SK-N-SH (cell line): ENCODE data around the gene CTLA4. TPM values are rescaled to one million over a fixed set of nuclear protein-coding genes. Genes with fewer than 3 reads are reported as not detected.

Experiments
- CTCF ChIA-PET: fragments of 300-600, 350-600 bp; formaldehyde crosslinking; extraction: SDS; loops from one replicate; lab custom pipeline; 2021; lab: Yijun Ruan, JAX
- POLR2A ChIA-PET: fragments of 350-600 bp; sonication (Branson Sonifier 250); formaldehyde crosslinking; extraction: SDS; loops from one replicate; lab custom pipeline; 2020; ENCODE audit warnings: antibody characterized with exemption, inconsistent platforms; lab: Yijun Ruan, JAX
- DNase-seq: peaks from one replicate; pipeline ENCODE4 v3.0.0; 2012
- H2AFZ ChIP-seq: fragments of 200-600 bp; sonication (generic); 2 replicates; pipeline ENCODE4 v1.8.1; 2016; ENCODE audit warnings: antibody characterized with exemption, mild to moderate bottlenecking, low read depth
- H3F3A ChIP-seq: fragments of 200-600 bp; sonication (generic); replicated peaks from 2 replicates; pipeline ENCODE3; 2016; ENCODE audit warnings: antibody characterized with exemption, mild to moderate bottlenecking; ENCODE audit not compliant: insufficient read depth
- H3K27ac ChIP-seq, 2 experiments: fragments of 200-500 bp in 1 of 2; fragments of 200-600 bp in 1 of 2; sonication (Bioruptor generic) in 1 of 2; sonication (generic), shearing (Covaris generic) in 1 of 2; 2 replicates each; pipeline versions ENCODE4 v1.5.1 to v1.6.1; 2014 to 2016; ENCODE audit warnings: low read depth in 2 of 2, inconsistent platforms in 1 of 2, low read length in 1 of 2, mild to moderate bottlenecking in 1 of 2, mixed read lengths in 1 of 2
- H3K27me3 ChIP-seq: fragments of 200-600 bp; sonication (generic), shearing (Covaris generic); 2 replicates; pipeline ENCODE4 v1.6.1; 2016; ENCODE audit warnings: mixed run types; ENCODE audit not compliant: insufficient read depth
- H3K36me3 ChIP-seq, 2 experiments: fragments of 200-500 bp in 1 of 2; fragments of 200-600 bp in 1 of 2; sonication (Bioruptor generic) in 1 of 2; sonication (generic) in 1 of 2; replicated peaks in 1 of 2; 2 replicates each; pipeline versions ENCODE3 to v1.5.1; 2014 to 2016; ENCODE audit warnings: low read length in 1 of 2, mild to moderate bottlenecking in 1 of 2; ENCODE audit not compliant: insufficient read depth in 2 of 2, control insufficient read depth in 1 of 2
- H3K4me1 ChIP-seq, 2 experiments: fragments of 200-500 bp in 1 of 2; fragments of 200-600 bp in 1 of 2; sonication (Bioruptor generic) in 1 of 2; sonication (generic), shearing (Covaris generic) in 1 of 2; 2 replicates each; pipeline versions ENCODE4 v1.5.1 to v1.6.1; 2014 to 2016; ENCODE audit warnings: low read depth in 1 of 2, low read length in 1 of 2, mixed run types in 1 of 2; ENCODE audit not compliant: insufficient read depth in 2 of 2, control insufficient read depth in 1 of 2
- H3K4me2 ChIP-seq: fragments of 200-600 bp; sonication (generic), shearing (Covaris generic); 2 replicates; pipeline ENCODE4 v1.6.1; 2017; ENCODE audit warnings: mixed run types
- H3K4me3 ChIP-seq, 2 experiments: fragments of 200-500 bp in 1 of 2; fragments of 200-600 bp in 1 of 2; sonication (Bioruptor generic) in 1 of 2; sonication (generic), shearing (Covaris generic) in 1 of 2; 2 replicates each; pipeline versions ENCODE4 v1.5.1 to v1.8.1; 2014 to 2016; ENCODE audit warnings: low read depth in 2 of 2, inconsistent platforms in 1 of 2, low read length in 1 of 2, mild to moderate bottlenecking in 1 of 2, mixed read lengths in 1 of 2, moderate library complexity in 1 of 2
- H3K79me2 ChIP-seq: fragments of 200-600 bp; sonication (generic); 2 replicates; pipeline ENCODE4 v1.8.1; 2017; ENCODE audit warnings: mild to moderate bottlenecking; ENCODE audit not compliant: insufficient read depth
- H3K9ac ChIP-seq: fragments of 200-600 bp; sonication (generic); 2 replicates; pipeline ENCODE4 v1.6.1; 2017; ENCODE audit warnings: mixed run types
- H3K9me2 ChIP-seq: fragments of 200-600 bp; sonication (generic); 2 replicates; pipeline ENCODE4 v1.6.1; 2017; ENCODE audit warnings: mixed run types
- H3K9me3 ChIP-seq: fragments of 200-600 bp; sonication (generic); 2 replicates; pipeline ENCODE4 v1.6.1; 2017; ENCODE audit warnings: mixed run types, mild to moderate bottlenecking, moderate library complexity
- H4K20me1 ChIP-seq: fragments of 200-600 bp; sonication (generic); 2 replicates; pipeline ENCODE4 v1.6.1; 2017; ENCODE audit warnings: mild to moderate bottlenecking, mixed run types; ENCODE audit not compliant: insufficient read depth
- ELF1 ChIP-seq: IDR thresholded peaks from 2 replicates; pipeline ENCODE4 v1.4.0; 2012
- EP300 ChIP-seq, 2 experiments: IDR thresholded peaks; 2 replicates each; pipeline versions ENCODE4 v1.4.0 to v1.6.1; 2012; ENCODE audit warnings: borderline replicate concordance in 1 of 2, low read depth in 1 of 2, low read length in 1 of 2
- EZH2phosphoT487 ChIP-seq: fragments of 200-600 bp; sonication (generic); IDR thresholded peaks from 2 replicates; pipeline ENCODE4 v1.6.1; 2017; ENCODE audit warnings: low read depth, mixed run types, mild to moderate bottlenecking, antibody characterized with exemption, moderate library complexity, borderline replicate concordance
- FOXJ3 ChIP-seq: sonication (generic); formaldehyde crosslinking; IDR thresholded peaks from 2 replicates; pipeline ENCODE4 v1.5.1; 2020; ENCODE audit warnings: mild to moderate bottlenecking, missing genetic modification reagents
- GABPA ChIP-seq: IDR thresholded peaks from 2 replicates; pipeline ENCODE4 v1.4.0; 2012; ENCODE audit warnings: low read depth, mild to moderate bottlenecking
- IRF3 ChIP-seq: fragments of 150-350 bp; IDR thresholded peaks from 2 replicates; pipeline ENCODE4 v1.6.1; 2016; ENCODE audit warnings: mild to moderate bottlenecking, low read depth, low read length
- JUND ChIP-seq: IDR thresholded peaks from 2 replicates; pipeline ENCODE4 v1.4.0; 2012
- MXI1 ChIP-seq: IDR thresholded peaks from 2 replicates; pipeline ENCODE4 v1.6.1; 2012; ENCODE audit warnings: mild to moderate bottlenecking, low read depth, low read length, improper control_type of control experiment
- PBX3 ChIP-seq: IDR thresholded peaks from 2 replicates; pipeline ENCODE4; 2012
- RFX5 ChIP-seq: IDR thresholded peaks from 2 replicates; pipeline ENCODE4 v1.6.1; 2012; ENCODE audit warnings: mild to moderate bottlenecking, improper control_type of control experiment, low read length
- RXRA ChIP-seq: IDR thresholded peaks from 2 replicates; pipeline ENCODE4 v1.4.0; 2012; ENCODE audit warnings: low read depth, mild to moderate bottlenecking, borderline replicate concordance
- SMC3 ChIP-seq: IDR thresholded peaks from 2 replicates; pipeline ENCODE4 v1.6.1; 2012; ENCODE audit warnings: low read depth, low read length, improper control_type of control experiment
- TEAD4 ChIP-seq: IDR thresholded peaks from 2 replicates; pipeline ENCODE4 v1.4.0; 2012; ENCODE audit warnings: mild to moderate bottlenecking, borderline replicate concordance; ENCODE audit not compliant: insufficient read depth
- USF1 ChIP-seq: IDR thresholded peaks from 2 replicates; pipeline ENCODE4 v1.4.0; 2012; ENCODE audit warnings: low read depth, borderline replicate concordance
- YY1 ChIP-seq: IDR thresholded peaks from 2 replicates; pipeline ENCODE4 v1.4.0; 2012; ENCODE audit warnings: low read depth, mild to moderate bottlenecking
- WGBS: methylation state at CpG from one replicate; pipeline ENCODE4 v1.1.6; 2017; ENCODE audit warnings: low lambda C conversion rate; 5-methylcytosine and 5-hydroxymethylcytosine counted together
- polyA plus RNA-seq, 3 experiments: library from polyadenylated mRNA; depleted of rRNA; stranded (reverse); fragments of >200 nt; gene quantifications; 2 replicates each; pipeline ENCODE4 v1.2.3, GENCODE V29; 2012
- TF ChIP-seq, protein P1 (sequence below): IDR thresholded peaks from 2 replicates; pipeline ENCODE4 v1.6.1; 2012; ENCODE audit warnings: mild to moderate bottlenecking, low read depth, low read length, moderate library complexity
- TF ChIP-seq, protein P2 (sequence below): fragments of 200-600 bp; sonication (generic); IDR thresholded peaks from 2 replicates; pipeline ENCODE4 v1.6.1; 2017; ENCODE audit warnings: antibody characterized with exemption, mild to moderate bottlenecking, moderate library complexity
- TF ChIP-seq, protein P3 (sequence below): fragments of 150-350 bp; IDR thresholded peaks from 2 replicates; pipeline ENCODE4 v1.6.1; 2017; ENCODE audit warnings: antibody characterized with exemption, low read length, low read depth, borderline replicate concordance

CTLA4 gene
- polyA plus RNA-seq, 1 of the 3 experiments (the other 2 are of a cell fraction) = not detected

GRCh38 chr2:203889542-203889941 lies 22.0 kb downstream of the CTLA4 start:
- no peak overlapping the region for H3K4me3 ChIP-seq
- no peaks in the 10 kb centered on the region for H3F3A ChIP-seq
- no peak overlapping the region for H2AFZ ChIP-seq
- TF ChIP-seq FOXJ3 (CRISPR knock-in tag) (no peak), EP300 (IDR thresholded peaks at IDR 0.05; ENCODE audit: borderline replicate concordance in 1 of 2, low read depth in 1 of 2, low read length in 1 of 2) (no peak), JUND (no peak), USF1 (no peak), ELF1 (no peak)
- H3K79me2 ChIP-seq = no peaks in the 10 kb centered on the region
- no peak overlapping the region for H3K9ac ChIP-seq
- H3K27ac ChIP-seq = no peak overlapping the region
- H3K4me2 ChIP-seq = no peak overlapping the region
- no peaks in the 10 kb centered on the region; a peak in 1 of 4 replicates for H3K4me1 ChIP-seq
- no peaks in the 10 kb centered on the region for H3K9me2 ChIP-seq
- H4K20me1 ChIP-seq = no peaks in the 10 kb centered on the region
- 14% methylated on average over 1 of the region's 1 CpG for WGBS
- ChIA-PET POLR2A (no interaction called here), CTCF (interaction anchor here (0.6 kb wide), 1 partner anchor 665 kb away, joined by 3 read pairs; no protein-coding TSS in a partner anchor)
- DNase-seq = no peak
- no peaks in the 10 kb centered on the region for H3K9me3 ChIP-seq
- H3K36me3 ChIP-seq = no peaks in the 10 kb centered on the region
- H3K27me3 ChIP-seq = no peaks in the 10 kb centered on the region

GRCh38 chr2:203889944-203890343 lies 22.4 kb downstream of the CTLA4 start:
- ChIA-PET CTCF (interaction anchor here (0.6 kb wide), 1 partner anchor 666 kb away, joined by 3 read pairs; no protein-coding TSS in a partner anchor), POLR2A (no interaction called here)
- H3K27me3 ChIP-seq = no peaks in the 10 kb centered on the region
- no peak for DNase-seq
- no peak overlapping the region for H3K4me2 ChIP-seq
- H3K4me1 ChIP-seq = no peaks in the 10 kb centered on the region; a peak in 1 of 4 replicates
- H3K36me3 ChIP-seq = no peaks in the 10 kb centered on the region
- H2AFZ ChIP-seq = no peak overlapping the region
- H3K79me2 ChIP-seq = no peaks in the 10 kb centered on the region
- no peak overlapping the region for H3K9ac ChIP-seq
- 0% methylated on average over 1 of the region's 1 CpG for WGBS
- no peaks in the 10 kb centered on the region for H3F3A ChIP-seq
- no peaks in the 10 kb centered on the region for H3K9me3 ChIP-seq
- H3K4me3 ChIP-seq = no peak overlapping the region
- H4K20me1 ChIP-seq = no peaks in the 10 kb centered on the region
- no peak overlapping the region for H3K27ac ChIP-seq
- no peaks in the 10 kb centered on the region for H3K9me2 ChIP-seq
- TF ChIP-seq MXI1 (no peak), TEAD4 (no peak), RFX5 (no peak), YY1 (no peak), IRF3 (no peak), FOXJ3 (CRISPR knock-in tag) (no peak), GABPA (no peak), ELF1 (no peak), SMC3 (no peak), EZH2phosphoT487 (no peak), EP300 (IDR thresholded peaks at IDR 0.05; ENCODE audit: borderline replicate concordance in 1 of 2, low read depth in 1 of 2, low read length in 1 of 2) (no peak), RXRA (no peak), PBX3 (no peak)
- TF ChIP-seq, protein P1, sequence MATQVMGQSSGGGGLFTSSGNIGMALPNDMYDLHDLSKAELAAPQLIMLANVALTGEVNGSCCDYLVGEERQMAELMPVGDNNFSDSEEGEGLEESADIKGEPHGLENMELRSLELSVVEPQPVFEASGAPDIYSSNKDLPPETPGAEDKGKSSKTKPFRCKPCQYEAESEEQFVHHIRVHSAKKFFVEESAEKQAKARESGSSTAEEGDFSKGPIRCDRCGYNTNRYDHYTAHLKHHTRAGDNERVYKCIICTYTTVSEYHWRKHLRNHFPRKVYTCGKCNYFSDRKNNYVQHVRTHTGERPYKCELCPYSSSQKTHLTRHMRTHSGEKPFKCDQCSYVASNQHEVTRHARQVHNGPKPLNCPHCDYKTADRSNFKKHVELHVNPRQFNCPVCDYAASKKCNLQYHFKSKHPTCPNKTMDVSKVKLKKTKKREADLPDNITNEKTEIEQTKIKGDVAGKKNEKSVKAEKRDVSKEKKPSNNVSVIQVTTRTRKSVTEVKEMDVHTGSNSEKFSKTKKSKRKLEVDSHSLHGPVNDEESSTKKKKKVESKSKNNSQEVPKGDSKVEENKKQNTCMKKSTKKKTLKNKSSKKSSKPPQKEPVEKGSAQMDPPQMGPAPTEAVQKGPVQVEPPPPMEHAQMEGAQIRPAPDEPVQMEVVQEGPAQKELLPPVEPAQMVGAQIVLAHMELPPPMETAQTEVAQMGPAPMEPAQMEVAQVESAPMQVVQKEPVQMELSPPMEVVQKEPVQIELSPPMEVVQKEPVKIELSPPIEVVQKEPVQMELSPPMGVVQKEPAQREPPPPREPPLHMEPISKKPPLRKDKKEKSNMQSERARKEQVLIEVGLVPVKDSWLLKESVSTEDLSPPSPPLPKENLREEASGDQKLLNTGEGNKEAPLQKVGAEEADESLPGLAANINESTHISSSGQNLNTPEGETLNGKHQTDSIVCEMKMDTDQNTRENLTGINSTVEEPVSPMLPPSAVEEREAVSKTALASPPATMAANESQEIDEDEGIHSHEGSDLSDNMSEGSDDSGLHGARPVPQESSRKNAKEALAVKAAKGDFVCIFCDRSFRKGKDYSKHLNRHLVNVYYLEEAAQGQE = no peak
- TF ChIP-seq, protein P2, sequence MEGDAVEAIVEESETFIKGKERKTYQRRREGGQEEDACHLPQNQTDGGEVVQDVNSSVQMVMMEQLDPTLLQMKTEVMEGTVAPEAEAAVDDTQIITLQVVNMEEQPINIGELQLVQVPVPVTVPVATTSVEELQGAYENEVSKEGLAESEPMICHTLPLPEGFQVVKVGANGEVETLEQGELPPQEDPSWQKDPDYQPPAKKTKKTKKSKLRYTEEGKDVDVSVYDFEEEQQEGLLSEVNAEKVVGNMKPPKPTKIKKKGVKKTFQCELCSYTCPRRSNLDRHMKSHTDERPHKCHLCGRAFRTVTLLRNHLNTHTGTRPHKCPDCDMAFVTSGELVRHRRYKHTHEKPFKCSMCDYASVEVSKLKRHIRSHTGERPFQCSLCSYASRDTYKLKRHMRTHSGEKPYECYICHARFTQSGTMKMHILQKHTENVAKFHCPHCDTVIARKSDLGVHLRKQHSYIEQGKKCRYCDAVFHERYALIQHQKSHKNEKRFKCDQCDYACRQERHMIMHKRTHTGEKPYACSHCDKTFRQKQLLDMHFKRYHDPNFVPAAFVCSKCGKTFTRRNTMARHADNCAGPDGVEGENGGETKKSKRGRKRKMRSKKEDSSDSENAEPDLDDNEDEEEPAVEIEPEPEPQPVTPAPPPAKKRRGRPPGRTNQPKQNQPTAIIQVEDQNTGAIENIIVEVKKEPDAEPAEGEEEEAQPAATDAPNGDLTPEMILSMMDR = no peak
- TF ChIP-seq, protein P3, sequence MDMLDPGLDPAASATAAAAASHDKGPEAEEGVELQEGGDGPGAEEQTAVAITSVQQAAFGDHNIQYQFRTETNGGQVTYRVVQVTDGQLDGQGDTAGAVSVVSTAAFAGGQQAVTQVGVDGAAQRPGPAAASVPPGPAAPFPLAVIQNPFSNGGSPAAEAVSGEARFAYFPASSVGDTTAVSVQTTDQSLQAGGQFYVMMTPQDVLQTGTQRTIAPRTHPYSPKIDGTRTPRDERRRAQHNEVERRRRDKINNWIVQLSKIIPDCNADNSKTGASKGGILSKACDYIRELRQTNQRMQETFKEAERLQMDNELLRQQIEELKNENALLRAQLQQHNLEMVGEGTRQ = no peak
